DMS53 (cell line): Measurements from ENCODE around the gene OPTN.

Experiments
- DNase-seq: peaks from one replicate; lab custom pipeline; 2025; lab: John Stamatoyannopoulos, UW

OPTN gene

GRCh38 chr10:13184276-13184675 is 84.3 kb downstream of the OPTN start:
- DNase-seq, result no peak

DNA sequence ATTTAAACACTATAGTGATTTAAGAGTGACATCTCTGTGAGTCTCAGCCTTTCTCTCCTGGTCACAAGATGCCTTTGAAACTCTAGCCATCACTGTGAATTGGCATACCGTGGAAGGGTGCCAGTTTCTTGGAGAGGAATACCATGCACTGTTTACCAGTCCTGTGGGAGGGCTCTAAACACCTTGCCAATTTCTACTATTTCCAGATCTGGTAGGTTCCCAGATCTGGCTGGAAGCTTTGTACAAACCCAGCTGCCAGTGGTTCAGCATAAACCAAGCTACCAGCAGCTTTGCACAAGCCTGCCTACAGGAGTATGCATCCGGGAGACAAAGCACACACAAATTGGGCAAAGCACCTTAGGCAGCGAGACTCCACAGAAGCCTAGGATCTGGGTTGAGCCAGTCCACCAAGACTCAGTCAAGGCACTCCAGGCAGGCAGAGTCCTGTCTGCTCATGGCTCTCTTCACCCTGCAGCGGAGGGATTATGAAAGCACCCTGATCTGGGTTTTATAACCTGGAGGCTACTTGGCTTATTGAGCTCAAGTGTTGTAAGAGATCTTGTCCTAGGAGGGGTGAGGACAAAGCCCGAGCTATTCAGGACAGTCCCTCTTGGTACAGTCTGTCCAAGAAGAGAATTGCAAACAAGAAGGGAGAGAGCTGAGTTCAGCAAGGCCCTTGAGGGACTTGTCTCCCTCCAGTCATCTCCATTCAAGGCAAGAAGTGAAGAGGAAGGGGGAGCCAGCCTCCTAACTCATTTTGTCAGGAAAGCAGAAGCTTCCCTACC is 85.0 kb downstream of the OPTN start:
- DNase-seq, result no peak

DNA sequence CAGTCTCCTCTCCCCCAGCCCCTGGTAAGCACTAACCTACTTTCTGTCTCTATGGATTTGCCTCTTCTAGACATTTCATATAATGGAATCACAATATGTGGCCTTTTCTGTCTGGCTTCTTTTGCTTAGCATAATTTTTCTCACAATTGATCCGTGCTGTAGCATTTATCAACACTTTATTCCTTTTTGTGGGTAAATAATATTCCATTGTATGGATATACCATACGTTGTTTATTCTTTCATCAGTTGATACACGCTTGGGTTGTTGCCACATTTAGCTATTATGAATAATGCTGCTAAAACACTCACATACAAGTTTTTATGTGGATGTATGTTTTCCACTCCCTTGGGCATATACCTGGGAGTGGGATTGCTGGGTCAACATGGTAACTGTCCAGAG is 87.2 kb downstream of the OPTN start:
- no peak for DNase-seq
